IMR-90 (cell line): Measurements from ENCODE around the gene IL1RAPL1. TPM values are rescaled to one million over a fixed set of nuclear protein-coding genes. Genes with fewer than 3 reads are reported as not detected.

ENCODE experiments used
- ATAC-seq: fragments of 200-7000 bp; cut with Tn5 transposase; 2 replicates; pipeline ENCODE4 v1.9.1; 2020; ENCODE audit warnings: low read depth, mild to moderate bottlenecking, moderate library complexity
- BruUV-seq: library from RNA; stranded (reverse); fragments of 400-500 nt; replicated peaks from 2 replicates; lab custom pipeline; 2021; lab: Mats Ljungman, UMichigan
- CTCF ChIA-PET: fragments of 300-600 bp; formaldehyde crosslinking; extraction: SDS; loops from one replicate; lab custom pipeline; 2021; ENCODE audit warnings: antibody characterized with exemption; lab: Yijun Ruan, JAX
- POLR2A ChIA-PET: fragments of 300-600 bp; sonication (Branson Sonifier 250); formaldehyde crosslinking; loops from one replicate; lab custom pipeline; 2022; ENCODE audit warnings: antibody characterized with exemption; ENCODE audit not compliant: unreplicated experiment; lab: Charles Lee
- DNase-seq: peaks from one replicate; pipeline ENCODE4 v3.0.0; 2013
- H2AFZ ChIP-seq: replicated peaks from 2 replicates; pipeline ENCODE3; 2013; ENCODE audit warnings: low read length, mild to moderate bottlenecking; ENCODE audit not compliant: poor library complexity
- H2AK5ac ChIP-seq: 2 replicates; pipeline ENCODE4 v1.6.1; 2013; ENCODE audit warnings: low read depth, low read length, inconsistent platforms
- H2AK9ac ChIP-seq: replicated peaks from 2 replicates; pipeline ENCODE3; 2013; ENCODE audit warnings: mild to moderate bottlenecking, low read depth, low read length, moderate library complexity; ENCODE audit not compliant: poor library complexity
- H2BK120ac ChIP-seq: 2 replicates; pipeline ENCODE4 v1.6.1; 2013; ENCODE audit warnings: low read depth, low read length, inconsistent platforms
- H2BK15ac ChIP-seq: 3 replicates; pipeline ENCODE4 v1.6.1; 2013; ENCODE audit warnings: low read depth, low read length, inconsistent platforms
- H2BK20ac ChIP-seq: 2 replicates; pipeline ENCODE4 v1.6.1; 2013; ENCODE audit warnings: low read depth, mild to moderate bottlenecking, inconsistent platforms, low read length, moderate library complexity
- H2BK5ac ChIP-seq: 2 replicates; pipeline ENCODE4 v1.6.1; 2013; ENCODE audit warnings: mild to moderate bottlenecking, low read depth, low read length, inconsistent platforms; ENCODE audit not compliant: poor library complexity, severe bottlenecking
- H3K14ac ChIP-seq: replicated peaks from 2 replicates; pipeline ENCODE4 v1.6.1; 2013; ENCODE audit warnings: low read depth, low read length, inconsistent platforms
- H3K18ac ChIP-seq: 2 replicates; pipeline ENCODE4 v1.6.1; 2013; ENCODE audit warnings: low read depth, low read length, control low read depth
- H3K23ac ChIP-seq: 2 replicates; pipeline ENCODE4 v1.6.1; 2013; ENCODE audit warnings: low read depth, low read length, inconsistent platforms
- H3K27ac ChIP-seq: 2 replicates; pipeline ENCODE4 v1.5.1; 2013; ENCODE audit warnings: mild to moderate bottlenecking, control low read depth, low read length; ENCODE audit not compliant: insufficient read depth
- H3K27me3 ChIP-seq: 2 replicates; pipeline ENCODE4 v1.6.1; 2013; ENCODE audit warnings: low read length; ENCODE audit not compliant: control insufficient read depth, insufficient read depth
- H3K36me3 ChIP-seq: 2 replicates; pipeline ENCODE4 v1.6.1; 2013; ENCODE audit warnings: low read length, mixed read lengths; ENCODE audit not compliant: control insufficient read depth, insufficient read depth
- H3K4ac ChIP-seq: 2 replicates; pipeline ENCODE4 v1.6.1; 2013; ENCODE audit warnings: low read depth, low read length, inconsistent platforms
- H3K4me1 ChIP-seq: 2 replicates; pipeline ENCODE4 v1.6.1; 2013; ENCODE audit warnings: low read length, mixed read lengths; ENCODE audit not compliant: control insufficient read depth, insufficient read depth
- H3K4me2 ChIP-seq: 2 replicates; pipeline ENCODE4 v1.6.1; 2013; ENCODE audit warnings: low read depth, mild to moderate bottlenecking, control low read depth, low read length, moderate library complexity
- H3K4me3 ChIP-seq: 2 replicates; pipeline ENCODE4 v1.5.1; 2013; ENCODE audit warnings: low read depth, mild to moderate bottlenecking, control low read depth, low read length, moderate library complexity; ENCODE audit not compliant: insufficient read depth
- H3K56ac ChIP-seq: 2 replicates; pipeline ENCODE4 v1.6.1; 2013; ENCODE audit warnings: low read length, inconsistent platforms; ENCODE audit not compliant: insufficient read depth; ENCODE audit errors: extremely low read depth
- H3K79me1 ChIP-seq, 2 experiments: 2 replicates each; pipeline ENCODE4 v1.6.1; 2013; ENCODE audit warnings: low read length in 2 of 2, inconsistent platforms in 1 of 2, low read depth in 1 of 2
- H3K9ac ChIP-seq: 2 replicates; pipeline ENCODE4 v1.6.1; 2013; ENCODE audit warnings: low read depth, low read length, control low read depth
- H3K9me1 ChIP-seq: 2 replicates; pipeline ENCODE4 v1.6.1; 2013; ENCODE audit warnings: low read length, inconsistent platforms; ENCODE audit not compliant: insufficient read depth
- H3K9me3 ChIP-seq: 2 replicates; pipeline ENCODE4 v1.6.1; 2013; ENCODE audit warnings: low read length; ENCODE audit not compliant: control insufficient read depth, insufficient read depth
- H4K20me1 ChIP-seq: 2 replicates; pipeline ENCODE4 v1.6.1; 2013; ENCODE audit warnings: low read length, inconsistent platforms; ENCODE audit not compliant: insufficient read depth
- H4K5ac ChIP-seq: 2 replicates; pipeline ENCODE4 v1.6.1; 2013; ENCODE audit warnings: mild to moderate bottlenecking, low read depth, low read length, control low read depth
- H4K8ac ChIP-seq, 2 experiments: 2 replicates each; pipeline ENCODE4 v1.6.1; 2013; ENCODE audit warnings: low read depth in 2 of 2, low read length in 2 of 2, control low read depth in 1 of 2, inconsistent platforms in 1 of 2
- H4K91ac ChIP-seq: 2 replicates; pipeline ENCODE4 v1.6.1; 2013; ENCODE audit warnings: low read depth, low read length, inconsistent platforms; ENCODE audit not compliant: insufficient read depth
- BHLHE40 ChIP-seq: fragments of 150-350 bp; IDR thresholded peaks from 2 replicates; pipeline ENCODE4 v1.6.1; 2016; ENCODE audit warnings: mild to moderate bottlenecking, low read depth, low read length
- CEBPB ChIP-seq: IDR thresholded peaks from 2 replicates; pipeline ENCODE4 v1.6.1; 2012; ENCODE audit warnings: low read depth, low read length, improper control_type of control experiment
- CHD1 ChIP-seq: IDR thresholded peaks from 2 replicates; pipeline ENCODE4 v1.6.1; 2012; ENCODE audit warnings: low read depth, low read length, improper control_type of control experiment
- CTCF ChIP-seq: conservative IDR thresholded peaks from 2 replicates; pipeline ENCODE4 v1.5.1; 2012; ENCODE audit warnings: mild to moderate bottlenecking, low read depth, low read length, improper control_type of control experiment
- FOS ChIP-seq: fragments of 150-350 bp; IDR thresholded peaks from 2 replicates; pipeline ENCODE4 v1.6.1; 2016; ENCODE audit warnings: low read depth, low read length
- MAFK ChIP-seq: IDR thresholded peaks from 2 replicates; pipeline ENCODE4 v1.6.1; 2012; ENCODE audit warnings: low read depth, low read length, improper control_type of control experiment
- MXI1 ChIP-seq: IDR thresholded peaks from 2 replicates; pipeline ENCODE4 v1.6.1; 2012; ENCODE audit warnings: low read depth, mild to moderate bottlenecking, low read length, moderate library complexity, borderline replicate concordance
- NFE2L2 ChIP-seq: fragments of 150-350 bp; IDR thresholded peaks from 2 replicates; pipeline ENCODE4 v1.6.1; 2016; ENCODE audit warnings: low read depth, mild to moderate bottlenecking, low read length
- POLR2A ChIP-seq: IDR thresholded peaks from 2 replicates; pipeline ENCODE4 v1.6.1; 2012; ENCODE audit warnings: mild to moderate bottlenecking, low read depth, low read length
- RCOR1 ChIP-seq: IDR thresholded peaks from 2 replicates; pipeline ENCODE4 v1.6.1; 2012; ENCODE audit warnings: mild to moderate bottlenecking, low read length, improper control_type of control experiment; ENCODE audit not compliant: insufficient replicate concordance
- SMC3 ChIP-seq: fragments of 150-350 bp; IDR thresholded peaks from 2 replicates; pipeline ENCODE4 v1.6.1; 2016; ENCODE audit warnings: low read depth, mild to moderate bottlenecking, antibody characterized with exemption, low read length, moderate library complexity
- USF2 ChIP-seq: fragments of 150-350 bp; IDR thresholded peaks from 2 replicates; pipeline ENCODE4 v1.6.1; 2017; ENCODE audit warnings: mild to moderate bottlenecking, antibody characterized with exemption, low read length, low read depth
- WGBS, 2 experiments: methylation state at CpG; one replicate each; pipeline versions ENCODE4 v1.1.5 to v1.1.7; 2013; ENCODE audit warnings: missing lambda C conversion rate in 2 of 2; ENCODE audit not compliant: insufficient read length in 1 of 2; ENCODE audit errors: extremely low coverage in 2 of 2; 5-methylcytosine and 5-hydroxymethylcytosine counted together
- dilution Hi-C: fragments of 300-500 bp; cut with HindIII; formaldehyde crosslinking; loops from one replicate; pipeline ENCODE4 v1.14.3; 2018; ENCODE audit warnings: low sequenced_read_pairs; ENCODE audit not compliant: unreplicated experiment
- in situ Hi-C: fragments of 300-500 bp; cut with MboI; formaldehyde crosslinking; loops from 3 replicates; pipeline ENCODE4 v1.14.3; 2019; ENCODE audit warnings: low sequenced_read_pairs, inconsistent platforms, mixed read lengths
- intact Hi-C: fragments of 100-400 bp; cut with micrococcal nuclease; formaldehyde crosslinking; loops from 2 replicates; pipeline ENCODE4 v1.10.0; 2022
- polyA plus RNA-seq, 3 experiments: library from polyadenylated mRNA; depleted of rRNA; stranded (reverse); fragments of >200 nt; gene quantifications; 2 replicates each; pipeline ENCODE4 v1.2.3, GENCODE V29; 2012; ENCODE audit warnings: low replicate concordance in 1 of 3
- total RNA-seq: library from RNA; depleted of rRNA; stranded (reverse); fragments of >200 nt; gene quantifications from 2 replicates; pipeline ENCODE4 v1.2.3, GENCODE V29; 2012

IL1RAPL1 gene
- total and polyA plus RNA-seq, 2 of the 4 experiments (the other 2 are of a cell fraction) = 1.5 to 9.0 TPM

- H3K4me1 ChIP-seq = no peaks in the 10 kb centered on the region
- no peak overlapping the region for H2BK5ac ChIP-seq
- H3K79me1 ChIP-seq = no peaks in the 10 kb centered on the region
- H3K56ac ChIP-seq = no peak overlapping the region
- ATAC-seq (no peak), DNase-seq (no peak)
- no peak overlapping the region for H3K27ac ChIP-seq
- H3K9me1 ChIP-seq = no peaks in the 10 kb centered on the region
- H3K23ac ChIP-seq = no peak overlapping the region
- no peak overlapping the region for H3K18ac ChIP-seq
- no peak overlapping the region for H3K4ac ChIP-seq
- dilution Hi-C loops (no loop called here), intact Hi-C loops (no loop called here), in situ Hi-C loops (no loop called here)
- H4K5ac ChIP-seq = no peak overlapping the region
- H4K8ac ChIP-seq = no peak overlapping the region
- H3K36me3 ChIP-seq = no peaks in the 10 kb centered on the region
- TF ChIP-seq CEBPB = no peak
- TF ChIP-seq MAFK = no peak
- TF ChIP-seq MXI1 = no peak
- TF ChIP-seq POLR2A = no peak
- TF ChIP-seq BHLHE40 = no peak
- no peak for TF ChIP-seq FOS
- no peak for TF ChIP-seq CTCF
- no peak for TF ChIP-seq CHD1
- no peak for TF ChIP-seq SMC3
- TF ChIP-seq RCOR1 = no peak
- no peak for TF ChIP-seq USF2
- no peak for TF ChIP-seq NFE2L2
- no CpG with 5 or more reads among the region's 2 CpGs for WGBS, 2 experiments
- H2BK20ac ChIP-seq = no peak overlapping the region
- H2BK120ac ChIP-seq = no peak overlapping the region
- H4K91ac ChIP-seq = no peak overlapping the region
- H3K27me3 ChIP-seq = no peaks in the 10 kb centered on the region
- no TSS peak for BruUV-seq
- H3K9ac ChIP-seq = no peak overlapping the region
- H3K4me2 ChIP-seq = no peak overlapping the region
- H3K9me3 ChIP-seq = no peaks in the 10 kb centered on the region
- H2AK5ac ChIP-seq = no peak overlapping the region
- POLR2A ChIA-PET = no interaction called here
- no peak overlapping the region for H2BK15ac ChIP-seq
- H2AFZ ChIP-seq = no peak overlapping the region
- no peak overlapping the region for H3K4me3 ChIP-seq
- CTCF ChIA-PET = no interaction called here
- H3K14ac ChIP-seq = no peak overlapping the region
- H2AK9ac ChIP-seq = no peak overlapping the region
- H4K20me1 ChIP-seq = no peaks in the 10 kb centered on the region
These were observed 401.0 kb downstream of the IL1RAPL1 start for GRCh38 chrX:28988246-28988645.
